BE2C (cell line): ENCODE measurements around the gene ZDHHC14.

Source experiments
- DNase-seq: peaks from one replicate; pipeline ENCODE4 v3.0.0-alpha.2; 2020
- H3K27me3 ChIP-seq: fragments of 250-450 bp; sonication (Bioruptor Pico); 2 replicates; pipeline ENCODE4 v1.5.1; 2020; ENCODE audit warnings: mild to moderate bottlenecking
- H3K36me3 ChIP-seq: fragments of 250-450 bp; sonication (Bioruptor Pico); 2 replicates; pipeline ENCODE4 v1.5.1; 2020; ENCODE audit warnings: mild to moderate bottlenecking
- H3K4me1 ChIP-seq: fragments of 250-450 bp; sonication (Bioruptor Pico); 2 replicates; pipeline ENCODE4 v1.5.1; 2020
- H3K4me3 ChIP-seq: 2 replicates; pipeline ENCODE4 v1.5.1; 2011; ENCODE audit warnings: low read depth, low read length
- H3K9me3 ChIP-seq: fragments of 250-450 bp; sonication (Bioruptor Pico); 2 replicates; pipeline ENCODE4 v1.5.1; 2020
- TF ChIP-seq, protein P1 (sequence below): IDR thresholded peaks from 2 replicates; pipeline ENCODE4 v1.5.1; 2012; ENCODE audit warnings: mild to moderate bottlenecking, low read depth, low read length

The ZDHHC14 gene

DNA sequence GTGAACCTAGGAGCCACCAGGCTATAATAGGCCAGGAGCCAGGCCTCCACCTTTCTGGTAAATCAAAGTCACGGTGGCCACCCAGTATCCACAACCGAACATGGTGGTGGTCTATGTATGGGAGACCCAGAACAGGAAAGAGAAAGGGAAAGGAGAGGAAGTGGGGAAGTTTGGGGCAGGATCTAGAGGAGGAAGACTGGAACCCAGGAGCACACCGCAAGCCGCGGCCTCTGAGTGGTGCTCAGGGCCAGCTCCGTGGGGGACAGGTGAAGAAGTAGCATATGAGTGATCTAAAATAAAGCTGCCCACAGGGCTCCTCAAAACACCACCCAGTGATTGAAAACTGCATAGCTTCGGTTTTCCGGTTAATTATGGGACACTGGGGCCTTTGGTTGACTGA, 214.8 kb downstream of the ZDHHC14 start:
- Histone ChIP-seq H3K9me3 (no peaks in the 10 kb centered on the region; the same call in 1 of the 2 replicates), H3K4me1 (no peaks in the 10 kb centered on the region), H3K36me3 (no peaks in the 10 kb centered on the region), H3K27me3 (no peaks in the 10 kb centered on the region), H3K4me3 (no peak overlapping the region)
- TF ChIP-seq, protein P1, sequence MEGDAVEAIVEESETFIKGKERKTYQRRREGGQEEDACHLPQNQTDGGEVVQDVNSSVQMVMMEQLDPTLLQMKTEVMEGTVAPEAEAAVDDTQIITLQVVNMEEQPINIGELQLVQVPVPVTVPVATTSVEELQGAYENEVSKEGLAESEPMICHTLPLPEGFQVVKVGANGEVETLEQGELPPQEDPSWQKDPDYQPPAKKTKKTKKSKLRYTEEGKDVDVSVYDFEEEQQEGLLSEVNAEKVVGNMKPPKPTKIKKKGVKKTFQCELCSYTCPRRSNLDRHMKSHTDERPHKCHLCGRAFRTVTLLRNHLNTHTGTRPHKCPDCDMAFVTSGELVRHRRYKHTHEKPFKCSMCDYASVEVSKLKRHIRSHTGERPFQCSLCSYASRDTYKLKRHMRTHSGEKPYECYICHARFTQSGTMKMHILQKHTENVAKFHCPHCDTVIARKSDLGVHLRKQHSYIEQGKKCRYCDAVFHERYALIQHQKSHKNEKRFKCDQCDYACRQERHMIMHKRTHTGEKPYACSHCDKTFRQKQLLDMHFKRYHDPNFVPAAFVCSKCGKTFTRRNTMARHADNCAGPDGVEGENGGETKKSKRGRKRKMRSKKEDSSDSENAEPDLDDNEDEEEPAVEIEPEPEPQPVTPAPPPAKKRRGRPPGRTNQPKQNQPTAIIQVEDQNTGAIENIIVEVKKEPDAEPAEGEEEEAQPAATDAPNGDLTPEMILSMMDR: no peak
- no peak for DNase-seq

- no peak for DNase-seq
- Histone ChIP-seq H3K27me3 (no peaks in the 10 kb centered on the region), H3K9me3 (no peaks in the 10 kb centered on the region), H3K4me3 (no peak overlapping the region), H3K4me1 (no peaks in the 10 kb centered on the region), H3K36me3 (no peaks in the 10 kb centered on the region)
- TF ChIP-seq, protein P1: no peak
Measured at GRCh38 chr6:157596461-157596860, 215.5 kb downstream of the ZDHHC14 start.

- Histone ChIP-seq H3K4me1 (no peaks in the 10 kb centered on the region), H3K27me3 (no peaks in the 10 kb centered on the region), H3K4me3 (no peak overlapping the region), H3K9me3 (no peaks in the 10 kb centered on the region), H3K36me3 (no peaks in the 10 kb centered on the region)
- TF ChIP-seq, protein P1: no peak
- DNase-seq: no peak
Measured at GRCh38 chr6:157596886-157597285, 215.9 kb downstream of the ZDHHC14 start.

- H3K9me3 ChIP-seq: no peaks in the 10 kb centered on the region
- no peak overlapping the region for H3K4me3 ChIP-seq
- H3K36me3 ChIP-seq: no peaks in the 10 kb centered on the region
- H3K27me3 ChIP-seq: no peaks in the 10 kb centered on the region
- H3K4me1 ChIP-seq: no peaks in the 10 kb centered on the region
- TF ChIP-seq, protein P1: peak; percentile 75
- DNase-seq: peak; percentile 57
Measured at GRCh38 chr6:157597461-157598312, 216.7 kb downstream of the ZDHHC14 start.

- H3K36me3 ChIP-seq: no peaks in the 10 kb centered on the region
- DNase-seq: no peak
- H3K4me3 ChIP-seq: no peak overlapping the region
Measured at GRCh38 chr6:157599191-157599590, 218.2 kb downstream of the ZDHHC14 start.

DNA sequence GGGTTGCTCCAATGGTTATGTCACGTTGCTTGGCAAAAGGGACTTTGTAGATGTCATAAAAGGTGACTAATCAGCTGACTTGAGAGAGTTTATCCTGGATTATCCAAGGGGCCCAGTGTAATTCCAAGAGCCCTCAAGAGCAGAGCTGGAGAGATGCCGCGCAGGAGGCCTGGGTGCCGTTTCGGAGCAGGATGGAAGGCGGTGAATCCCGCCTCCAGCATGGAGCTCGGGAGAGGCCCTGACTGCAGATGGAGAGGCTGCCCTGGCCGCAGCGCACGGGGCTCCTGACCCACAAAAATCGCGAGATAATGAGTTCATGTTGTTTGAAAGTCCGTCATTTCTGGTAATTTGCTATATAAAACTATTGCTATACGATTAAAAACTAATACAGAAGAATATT, 219.8 kb downstream of the ZDHHC14 start:
- H3K4me1 ChIP-seq: no peaks in the 10 kb centered on the region
- no peaks in the 10 kb centered on the region for H3K36me3 ChIP-seq
- no peaks in the 10 kb centered on the region for H3K27me3 ChIP-seq
- H3K9me3 ChIP-seq: no peaks in the 10 kb centered on the region
- TF ChIP-seq, protein P1: no peak
- DNase-seq: no peak
- no peak overlapping the region for H3K4me3 ChIP-seq

More at GRCh38 chr6:157599191-157599590, 218.2 kb downstream of the ZDHHC14 start:
- TF ChIP-seq, protein P1: no peak
- Histone ChIP-seq H3K9me3 (no peaks in the 10 kb centered on the region), H3K4me1 (no peaks in the 10 kb centered on the region), H3K27me3 (no peaks in the 10 kb centered on the region)
